Measurements from ENCODE around the gene CRABP1. TPM values are rescaled to one million over a fixed set of nuclear protein-coding genes. Genes with fewer than 3 reads are reported as not detected.

The CRABP1 gene
- total and polyA plus RNA-seq, 4 donors, result 1.1 TPM; not detected in 3

GRCh38 chr15:78321041-78321570 lies 19.0 kb upstream of the CRABP1 start:
- H3K27me3 ChIP-seq (ENCODE audit: control insufficient read depth in 3 of 3, insufficient read depth in 3 of 3, low read length in 2 of 3), result no peaks in the 10 kb centered on the region
- ATAC-seq (ENCODE audit: insufficient read depth, low FRiP score) (no peak), DNase-seq (no peak)

GRCh38 chr15:78321786-78322185 lies 18.4 kb upstream of the CRABP1 start:
- peak overlapping the region in 1 of 2 donors; percentile 65 for H3K27ac ChIP-seq (ENCODE audit: low read depth in 1 of 2, low read length in 1 of 2)
- DNase-seq (no peak), ATAC-seq (ENCODE audit: insufficient read depth, low FRiP score) (no peak)
- no peaks in the 10 kb centered on the region for H3K9me3 ChIP-seq (ENCODE audit: control insufficient read depth in 4 of 4, insufficient read depth in 3 of 4, low read length in 3 of 4)
- H3K4me1 ChIP-seq (ENCODE audit: control insufficient read depth in 5 of 5, insufficient read depth in 5 of 5, low read length in 5 of 5), result peaks cover 0 to 9% (median 0%) of the 10 kb centered on the region in 5 donors
- WGBS, 2 donors, result 78 to 88% methylated on average over 4 of the region's 4 CpGs
- no peaks in the 10 kb centered on the region for H3K27me3 ChIP-seq (ENCODE audit: control insufficient read depth in 3 of 3, insufficient read depth in 3 of 3, low read length in 2 of 3)
- no peak overlapping the region for H3K9ac ChIP-seq (ENCODE audit: insufficient read depth in 1 of 2, low read length in 2 of 2)
- no peak for TF ChIP-seq CTCF (IDR thresholded peaks at IDR 0.05; ENCODE audit: control extremely low read depth, extremely low read depth)
- H3K4me3 ChIP-seq, result no peak overlapping the region
- H3K36me3 ChIP-seq (ENCODE audit: control insufficient read depth in 4 of 4, insufficient read depth in 4 of 4, low read length in 4 of 4), result no peaks in the 10 kb centered on the region

More at GRCh38 chr15:78321041-78321570, 19.0 kb upstream of the CRABP1 start:
- no peak overlapping the region for H3K27ac ChIP-seq (ENCODE audit: low read depth in 1 of 2, low read length in 1 of 2)
- H3K4me1 ChIP-seq (ENCODE audit: control insufficient read depth in 5 of 5, insufficient read depth in 5 of 5, low read length in 5 of 5), result peaks cover 0 to 9% (median 0%) of the 10 kb centered on the region in 5 donors
- H3K9ac ChIP-seq (ENCODE audit: insufficient read depth in 1 of 2, low read length in 2 of 2), result no peak overlapping the region
- H3K9me3 ChIP-seq (ENCODE audit: control insufficient read depth in 4 of 4, insufficient read depth in 3 of 4, low read length in 3 of 4), result no peaks in the 10 kb centered on the region
- WGBS, 2 donors, result 76 to 80% methylated on average over 17 of the region's 17 CpGs
- H3K4me3 ChIP-seq, result no peak overlapping the region
- no peak for TF ChIP-seq CTCF (IDR thresholded peaks at IDR 0.05; ENCODE audit: control extremely low read depth, extremely low read depth)
- no peaks in the 10 kb centered on the region for H3K36me3 ChIP-seq (ENCODE audit: control insufficient read depth in 4 of 4, insufficient read depth in 4 of 4, low read length in 4 of 4)

- Histone ChIP-seq H3K27me3 (ENCODE audit: control insufficient read depth in 3 of 3, insufficient read depth in 3 of 3, low read length in 2 of 3) (no peaks in the 10 kb centered on the region), H3K4me1 (ENCODE audit: control insufficient read depth in 5 of 5, insufficient read depth in 5 of 5, low read length in 5 of 5) (peaks cover 0 to 9% (median 0%) of the 10 kb centered on the region in 5 donors), H3K9ac (ENCODE audit: insufficient read depth in 1 of 2, low read length in 2 of 2) (no peak overlapping the region), H3K27ac (ENCODE audit: low read depth in 1 of 2, low read length in 1 of 2) (peak overlapping the region in 1 of 2 donors; percentile 65), H3K36me3 (ENCODE audit: control insufficient read depth in 4 of 4, insufficient read depth in 4 of 4, low read length in 4 of 4) (no peaks in the 10 kb centered on the region), H3K4me3 (no peak overlapping the region), H3K9me3 (ENCODE audit: control insufficient read depth in 4 of 4, insufficient read depth in 3 of 4, low read length in 3 of 4) (no peaks in the 10 kb centered on the region)
- no peak for TF ChIP-seq CTCF (IDR thresholded peaks at IDR 0.05; ENCODE audit: control extremely low read depth, extremely low read depth)
- WGBS, 2 donors, result 55 to 59% methylated on average over 15 of the region's 15 CpGs
- no peak for ATAC-seq (ENCODE audit: insufficient read depth, low FRiP score)
- DNase-seq, result peak; percentile 27 to 67 (median 42)
Measured at GRCh38 chr15:78322243-78322642, 17.9 kb upstream of the CRABP1 start.
